ENCODE measurements around the gene STK32B.

GRCh38 chr4:5186271-5187064 lies 135.2 kb downstream of the STK32B start:
- TF ChIP-seq CTCF (IDR thresholded peaks at IDR 0.05): no peak
- TF ChIP-seq POLR2A (IDR thresholded peaks at IDR 0.05): no peak

Measured in lower leg skin (tissue), 3 donors.